Left lobe of liver (tissue), 2 donors: ENCODE data around the gene FAM163B. TPM values are rescaled to one million over a fixed set of nuclear protein-coding genes. Genes with fewer than 3 reads are reported as not detected.

Experiments
- ATAC-seq: fragments of 200-7000 bp; cut with Tn5 transposase; one replicate; pipeline ENCODE4 v1.9.1; 2020; ENCODE audit warnings: mild to moderate bottlenecking, moderate library complexity
- DNase-seq: peaks from one replicate; pipeline ENCODE4 v3.0.0-alpha.2; 2020; ENCODE audit warnings: low spot score
- total RNA-seq: library from RNA; stranded (reverse); gene quantifications from one replicate; pipeline ENCODE4 v1.2.1, GENCODE V29; 2021
- donor health status: DM: no; HTN: no; CAD: no; lungs with moderate emphysema.
- donor health status: DM: no; HTN: yes; CAD: no.

The FAM163B gene
- total RNA-seq, 1 donor from 2014 or later = 2.8 TPM

GRCh38 chr9:133533857-133534256 lies 75.3 kb downstream of the FAM163B start:
- DNase-seq (no peak), ATAC-seq (peak; percentile 8)

- DNase-seq = peak; percentile 82
- ATAC-seq = peak; percentile 74
Observed at GRCh38 chr9:133532937-133533668, 76.1 kb downstream of the FAM163B start.

- DNase-seq (no peak), ATAC-seq (no peak)
Observed at GRCh38 chr9:133531293-133531692, 77.9 kb downstream of the FAM163B start.

- no peak for DNase-seq
- ATAC-seq = no peak
Observed at GRCh38 chr9:133529874-133530273, 79.3 kb downstream of the FAM163B start.

- ATAC-seq = no peak
Observed at GRCh38 chr9:133529457-133529856, 79.7 kb downstream of the FAM163B start.

GRCh38 chr9:133528876-133529241 lies 80.3 kb downstream of the FAM163B start:
- ATAC-seq (no peak), DNase-seq (no peak)

More at GRCh38 chr9:133529457-133529856, 79.7 kb downstream of the FAM163B start:
- no peak for DNase-seq

- ATAC-seq (no peak), DNase-seq (no peak)
Observed at GRCh38 chr9:133528001-133528875, 81.0 kb downstream of the FAM163B start.

- peak; percentile 78 for DNase-seq
- peak; percentile 82 for ATAC-seq
Observed at GRCh38 chr9:133527444-133527920, 81.7 kb downstream of the FAM163B start.

Other genes starting within 250 kb of the FAM163B start
- 225 TPM for gene SURF4, start 233.3 kb downstream of the FAM163B start, total RNA-seq
- gene STKLD1, start 233.0 kb downstream of the FAM163B start, total RNA-seq = 0.83 TPM
- 12.3 TPM for gene REXO4, start 191.4 kb downstream of the FAM163B start, total RNA-seq
- gene ADAMTS13, start 187.0 kb downstream of the FAM163B start, total RNA-seq = 21.4 TPM
- 30.0 TPM for gene CACFD1, start 149.4 kb downstream of the FAM163B start, total RNA-seq
- 1.3 TPM for gene SLC2A6, start 130.3 kb downstream of the FAM163B start, total RNA-seq
- gene MYMK, start 84.4 kb downstream of the FAM163B start, total RNA-seq = not detected
- gene ADAMTSL2, start 74.7 kb downstream of the FAM163B start, total RNA-seq = 18.0 TPM
- gene DBH, start 27.0 kb upstream of the FAM163B start, total RNA-seq = 16.7 TPM
- gene SARDH, start 129.0 kb upstream of the FAM163B start, total RNA-seq = 208 TPM